BLaER1 (cell line): ENCODE measurements around the gene TGFBR3.

Source experiments
- H3K27ac ChIP-seq: shearing (Covaris generic); formaldehyde crosslinking; 2 replicates; pipeline ENCODE4 v1.8.1; 2022
- H3K27me3 ChIP-seq: shearing (Covaris generic); formaldehyde crosslinking; 2 replicates; pipeline ENCODE4 v1.8.1; 2022
- H3K36me3 ChIP-seq: shearing (Covaris generic); formaldehyde crosslinking; 2 replicates; pipeline ENCODE4 v1.8.1; 2022
- H3K4me1 ChIP-seq: shearing (Covaris generic); formaldehyde crosslinking; 2 replicates; pipeline ENCODE4 v1.8.1; 2022
- H3K4me2 ChIP-seq: shearing (Covaris generic); formaldehyde crosslinking; 2 replicates; pipeline ENCODE4 v1.8.1; 2022
- H3K4me3 ChIP-seq: shearing (Covaris generic); formaldehyde crosslinking; 2 replicates; pipeline ENCODE4 v1.8.1; 2022
- H3K9ac ChIP-seq: shearing (Covaris generic); formaldehyde crosslinking; 2 replicates; pipeline ENCODE4 v1.8.1; 2022
- H3K9me3 ChIP-seq: shearing (Covaris generic); formaldehyde crosslinking; 2 replicates; pipeline ENCODE4 v1.8.1; 2022
- H4K20me1 ChIP-seq: shearing (Covaris generic); formaldehyde crosslinking; 2 replicates; pipeline ENCODE4 v1.8.1; 2022
- Cebpa-rat ChIP-seq: shearing (Covaris generic); IDR thresholded peaks from 2 replicates; pipeline ENCODE4 v1.8.1; 2022

Gene TGFBR3

GRCh38 chr1:91803847-91804545 lies 82.0 kb downstream of the TGFBR3 start:
- peak overlapping the region; percentile 67 for H3K27ac ChIP-seq
- no peaks in the 10 kb centered on the region for H3K9me3 ChIP-seq
- H4K20me1 ChIP-seq = no peaks in the 10 kb centered on the region
- H3K4me3 ChIP-seq = 0 out of 2 replicates have a peak overlapping the region, but pooled peaks have one; percentile 16
- H3K4me1 ChIP-seq = peaks cover 42% of the 10 kb centered on the region
- no peak for TF ChIP-seq Cebpa-rat
- H3K27me3 ChIP-seq = no peaks in the 10 kb centered on the region
- H3K36me3 ChIP-seq = no peaks in the 10 kb centered on the region
- no peak overlapping the region; the same call in 1 of the 2 replicates for H3K9ac ChIP-seq
- H3K4me2 ChIP-seq = peak overlapping the region; percentile 87

- no peaks in the 10 kb centered on the region for H4K20me1 ChIP-seq
- H3K4me3 ChIP-seq = no peak overlapping the region
- H3K4me2 ChIP-seq = peak overlapping the region; percentile 87
- H3K9ac ChIP-seq = no peak overlapping the region
- H3K4me1 ChIP-seq = peaks cover 46% of the 10 kb centered on the region
- H3K36me3 ChIP-seq = no peaks in the 10 kb centered on the region
- no peaks in the 10 kb centered on the region for H3K27me3 ChIP-seq
- no peaks in the 10 kb centered on the region for H3K9me3 ChIP-seq
- TF ChIP-seq Cebpa-rat = no peak
- H3K27ac ChIP-seq = peak overlapping the region; percentile 39; the same call in 1 of the 2 replicates
Observed at GRCh38 chr1:91803123-91803522, 82.8 kb downstream of the TGFBR3 start.

- Histone ChIP-seq H3K27me3 (no peaks in the 10 kb centered on the region), H3K27ac (no peak overlapping the region), H3K4me2 (no peak overlapping the region), H3K9me3 (no peaks in the 10 kb centered on the region), H3K4me1 (peaks cover 46% of the 10 kb centered on the region), H3K9ac (no peak overlapping the region), H4K20me1 (no peaks in the 10 kb centered on the region), H3K36me3 (0 out of 2 replicates have a peak, but pooled peaks cover 3% of the 10 kb centered on the region), H3K4me3 (no peak overlapping the region)
- no peak for TF ChIP-seq Cebpa-rat
Observed at GRCh38 chr1:91801496-91802115, 84.3 kb downstream of the TGFBR3 start.

GRCh38 chr1:91799863-91800262 lies 86.1 kb downstream of the TGFBR3 start:
- H3K27me3 ChIP-seq = no peaks in the 10 kb centered on the region
- H3K4me2 ChIP-seq = no peak overlapping the region
- H4K20me1 ChIP-seq = no peaks in the 10 kb centered on the region
- H3K4me3 ChIP-seq = no peak overlapping the region
- no peak overlapping the region for H3K27ac ChIP-seq
- no peak for TF ChIP-seq Cebpa-rat
- 0 out of 2 replicates have a peak, but pooled peaks cover 3% of the 10 kb centered on the region for H3K36me3 ChIP-seq
- H3K4me1 ChIP-seq = peaks cover 36% of the 10 kb centered on the region
- H3K9me3 ChIP-seq = no peaks in the 10 kb centered on the region
- H3K9ac ChIP-seq = no peak overlapping the region

- H4K20me1 ChIP-seq = no peaks in the 10 kb centered on the region
- H3K9me3 ChIP-seq = peaks cover 6% of the 10 kb centered on the region
- TF ChIP-seq Cebpa-rat = no peak
- no peak overlapping the region for H3K9ac ChIP-seq
- 0 out of 2 replicates have a peak, but pooled peaks cover 3% of the 10 kb centered on the region for H3K36me3 ChIP-seq
- no peaks in the 10 kb centered on the region for H3K27me3 ChIP-seq
- peak overlapping the region; percentile 28; the same call in 1 of the 2 replicates for H3K27ac ChIP-seq
- peak overlapping the region; percentile 49 for H3K4me2 ChIP-seq
- H3K4me1 ChIP-seq = peaks cover 29% of the 10 kb centered on the region
- no peak overlapping the region for H3K4me3 ChIP-seq
Observed at GRCh38 chr1:91799159-91799558, 86.8 kb downstream of the TGFBR3 start.

GRCh38 chr1:91798740-91799139 lies 87.2 kb downstream of the TGFBR3 start:
- Histone ChIP-seq H3K27ac (peak overlapping the region; percentile 28; the same call in 1 of the 2 replicates), H3K4me2 (peak overlapping the region; percentile 49), H3K9me3 (peaks cover 9% of the 10 kb centered on the region), H4K20me1 (no peaks in the 10 kb centered on the region), H3K4me1 (peaks cover 25% of the 10 kb centered on the region), H3K27me3 (no peaks in the 10 kb centered on the region), H3K4me3 (no peak overlapping the region), H3K9ac (no peak overlapping the region), H3K36me3 (0 out of 2 replicates have a peak, but pooled peaks cover 3% of the 10 kb centered on the region)
- TF ChIP-seq Cebpa-rat = no peak

GRCh38 chr1:91798241-91798648 lies 87.7 kb downstream of the TGFBR3 start:
- Histone ChIP-seq H4K20me1 (no peaks in the 10 kb centered on the region), H3K27me3 (no peaks in the 10 kb centered on the region), H3K4me3 (no peak overlapping the region), H3K36me3 (0 out of 2 replicates have a peak, but pooled peaks cover 3% of the 10 kb centered on the region), H3K4me1 (peaks cover 20% of the 10 kb centered on the region), H3K9me3 (peaks cover 9% of the 10 kb centered on the region), H3K9ac (no peak overlapping the region), H3K27ac (no peak overlapping the region), H3K4me2 (no peak overlapping the region)
- no peak for TF ChIP-seq Cebpa-rat

- TF ChIP-seq Cebpa-rat = no peak
- Histone ChIP-seq H3K27me3 (no peaks in the 10 kb centered on the region), H4K20me1 (no peaks in the 10 kb centered on the region), H3K4me3 (no peak overlapping the region), H3K4me1 (peaks cover 24% of the 10 kb centered on the region), H3K4me2 (no peak overlapping the region), H3K9ac (no peak overlapping the region), H3K27ac (no peak overlapping the region), H3K36me3 (0 out of 2 replicates have a peak, but pooled peaks cover 3% of the 10 kb centered on the region), H3K9me3 (peaks cover 9% of the 10 kb centered on the region)
Observed at GRCh38 chr1:91797164-91797563, 88.8 kb downstream of the TGFBR3 start.

- H3K27ac ChIP-seq = no peak overlapping the region
Observed at GRCh38 chr1:91796390-91796654, 89.6 kb downstream of the TGFBR3 start.

GRCh38 chr1:91795591-91796389 lies 90.2 kb downstream of the TGFBR3 start:
- H3K9me3 ChIP-seq = peaks cover 9% of the 10 kb centered on the region
- no peak overlapping the region for H3K9ac ChIP-seq
- peaks cover 38% of the 10 kb centered on the region for H3K4me1 ChIP-seq
- no peaks in the 10 kb centered on the region for H3K27me3 ChIP-seq
- H4K20me1 ChIP-seq = no peaks in the 10 kb centered on the region
- no peak overlapping the region for H3K27ac ChIP-seq
- no peak overlapping the region for H3K4me2 ChIP-seq
- H3K36me3 ChIP-seq = 0 out of 2 replicates have a peak, but pooled peaks cover 3% of the 10 kb centered on the region
- TF ChIP-seq Cebpa-rat = no peak
- H3K4me3 ChIP-seq = no peak overlapping the region

More at GRCh38 chr1:91796390-91796654, 89.6 kb downstream of the TGFBR3 start:
- no peaks in the 10 kb centered on the region for H3K27me3 ChIP-seq
- peaks cover 9% of the 10 kb centered on the region for H3K9me3 ChIP-seq
- H3K4me2 ChIP-seq = no peak overlapping the region
- no peak overlapping the region for H3K9ac ChIP-seq
- no peak overlapping the region for H3K4me3 ChIP-seq
- no peaks in the 10 kb centered on the region for H4K20me1 ChIP-seq
- no peak for TF ChIP-seq Cebpa-rat
- H3K36me3 ChIP-seq = 0 out of 2 replicates have a peak, but pooled peaks cover 3% of the 10 kb centered on the region
- H3K4me1 ChIP-seq = peaks cover 33% of the 10 kb centered on the region
